CD14-positive monocyte (primary cell): ENCODE results near the gene ZNF692. TPM values are rescaled to one million over a fixed set of nuclear protein-coding genes. Genes with fewer than 3 reads are reported as not detected.
A peak's percentile ranks its signal among the peaks of the same experiment; 100 is the strongest.

Experiments
- DNase-seq, 3 donors: peaks; one replicate each; pipeline ENCODE4 v3.0.0-alpha.2; 2011 to 2022
- H2AFZ ChIP-seq: 2 replicates; pipeline ENCODE4 v1.6.0; 2012; ENCODE audit warnings: mild to moderate bottlenecking, low read depth, low read length, inconsistent platforms; ENCODE audit not compliant: insufficient read depth, poor library complexity, severe bottlenecking
- H3K27ac ChIP-seq, 2 donors: 1 replicate in 1 of 2; 2 replicates in 1 of 2; pipeline ENCODE4 v1.5.1; 2012 to 2013; ENCODE audit warnings: low read length in 2 of 2, control low read depth in 1 of 2, inconsistent platforms in 1 of 2, low read depth in 1 of 2, mild to moderate bottlenecking in 1 of 2
- H3K27me3 ChIP-seq, 2 donors: one replicate each; pipeline versions ENCODE4 v1.6.0 to v1.6.1; 2011 to 2013; ENCODE audit warnings: low read length in 2 of 2; ENCODE audit not compliant: control insufficient read depth in 2 of 2, insufficient read depth in 2 of 2
- H3K36me3 ChIP-seq, 2 donors: replicated peaks in 1 of 2; 1 replicate in 1 of 2; 2 replicates in 1 of 2; pipeline versions ENCODE4 v1.5.1 to v1.6.1; 2012 to 2013; ENCODE audit warnings: low read length in 2 of 2, control low read depth in 1 of 2, inconsistent platforms in 1 of 2, mild to moderate bottlenecking in 1 of 2; ENCODE audit not compliant: insufficient read depth in 2 of 2, control insufficient read depth in 1 of 2
- H3K4me1 ChIP-seq, 2 donors: 1 replicate in 1 of 2; 2 replicates in 1 of 2; pipeline versions ENCODE4 v1.5.1 to v1.6.1; 2012 to 2013; ENCODE audit warnings: low read length in 2 of 2, control low read depth in 1 of 2, inconsistent platforms in 1 of 2, mild to moderate bottlenecking in 1 of 2, moderate library complexity in 1 of 2; ENCODE audit not compliant: insufficient read depth in 2 of 2, control insufficient read depth in 1 of 2
- H3K4me2 ChIP-seq: replicated peaks from 2 replicates; pipeline ENCODE3; 2012; ENCODE audit warnings: low read length, moderate library complexity, mild to moderate bottlenecking; ENCODE audit not compliant: poor library complexity, severe bottlenecking; ENCODE audit errors: extremely low read depth
- H3K4me3 ChIP-seq, 3 experiments: fragments of 200-600 bp in 1 of 3; sonication (generic) in 1 of 3; replicated peaks in 1 of 3; 1 replicate in 2 of 3; 2 replicates in 1 of 3; pipeline ENCODE4 v1.5.1; 2011 to 2013; ENCODE audit warnings: low read length in 3 of 3, mild to moderate bottlenecking in 3 of 3, control low read depth in 2 of 3, low read depth in 2 of 3, inconsistent platforms in 1 of 3, moderate library complexity in 1 of 3
- H3K79me2 ChIP-seq: 2 replicates; pipeline ENCODE4 v1.6.0; 2012; ENCODE audit warnings: mild to moderate bottlenecking, control low read depth, inconsistent platforms, low read length, moderate library complexity; ENCODE audit not compliant: insufficient read depth
- H3K9ac ChIP-seq: 2 replicates; pipeline ENCODE4 v1.6.0; 2017; ENCODE audit warnings: low read length, mild to moderate bottlenecking; ENCODE audit not compliant: insufficient read depth, poor library complexity, severe bottlenecking
- H3K9me3 ChIP-seq, 2 donors: replicated peaks in 1 of 2; 1 replicate in 1 of 2; 2 replicates in 1 of 2; pipeline versions ENCODE4 v1.5.1 to v1.6.1; 2012 to 2013; ENCODE audit warnings: low read length in 2 of 2, control low read depth in 1 of 2; ENCODE audit not compliant: control insufficient read depth in 1 of 2, insufficient read depth in 1 of 2
- H4K20me1 ChIP-seq: 2 replicates; pipeline ENCODE4 v1.6.0; 2012; ENCODE audit warnings: mild to moderate bottlenecking, low read length, control low read depth, moderate library complexity; ENCODE audit not compliant: insufficient read depth
- H3K27ac Mint-ChIP-seq, 7 donors: one replicate each; pipeline ENCODE4 v1.8.0; 2020; ENCODE audit warnings: mild to moderate bottlenecking in 7 of 7, mixed read lengths in 7 of 7, moderate library complexity in 6 of 7, inconsistent platforms in 2 of 7
- H3K27me3 Mint-ChIP-seq, 3 donors: one replicate each; pipeline ENCODE4 v1.8.0; 2021 to 2022; ENCODE audit warnings: low read depth in 3 of 3, mild to moderate bottlenecking in 3 of 3, mixed read lengths in 3 of 3, moderate library complexity in 3 of 3, inconsistent platforms in 1 of 3
- H3K36me3 Mint-ChIP-seq, 2 donors: one replicate each; pipeline ENCODE4 v1.8.0; 2020; ENCODE audit warnings: mixed read lengths in 2 of 2, inconsistent platforms in 1 of 2, mild to moderate bottlenecking in 1 of 2
- H3K4me1 Mint-ChIP-seq: one replicate; pipeline ENCODE4 v1.8.0; 2020; ENCODE audit warnings: mild to moderate bottlenecking, mixed read lengths
- H3K4me3 Mint-ChIP-seq, 2 donors: one replicate each; pipeline ENCODE4 v1.8.0; 2020; ENCODE audit warnings: mild to moderate bottlenecking in 2 of 2, mixed read lengths in 2 of 2, moderate library complexity in 1 of 2
- H3K9me3 Mint-ChIP-seq, 7 donors: one replicate each; pipeline ENCODE4 v1.8.0; 2020 to 2022; ENCODE audit warnings: mixed read lengths in 7 of 7, mild to moderate bottlenecking in 6 of 7, moderate library complexity in 6 of 7, inconsistent platforms in 2 of 7
- CTCF ChIP-seq: fragments of 200-600 bp; IDR thresholded peaks from one replicate; pipeline ENCODE4 v1.8.0; 2022; ENCODE audit warnings: antibody characterized with exemption, mild to moderate bottlenecking
- WGBS: methylation state at CpG from one replicate; pipeline ENCODE4 v1.1.5; 2013; ENCODE audit warnings: missing lambda C conversion rate; ENCODE audit not compliant: insufficient coverage; 5-methylcytosine and 5-hydroxymethylcytosine counted together
- intact Hi-C, 2 donors: fragments of 100-400 bp; cut with micrococcal nuclease; formaldehyde crosslinking; loops; one replicate each; pipeline versions ENCODE4 v1.15.0 to v1.15.1; 2023
- polyA plus RNA-seq, 3 donors: library from polyadenylated mRNA; depleted of rRNA in 1 of 3; unstranded in 2 of 3; stranded (reverse) in 1 of 3; fragments of 300-500 nt in 2 of 3; fragments of >200 nt in 1 of 3; fragmentation: Illumina TruSeq in 2 of 3; gene quantifications; 1 replicate in 2 of 3; 2 replicates in 1 of 3; pipeline ENCODE4 v1.2.3, GENCODE V29; 2012 to 2021

Gene ZNF692
- polyA plus RNA-seq, 3 donors: 2.2 to 59.0 (median 2.4) TPM

DNA sequence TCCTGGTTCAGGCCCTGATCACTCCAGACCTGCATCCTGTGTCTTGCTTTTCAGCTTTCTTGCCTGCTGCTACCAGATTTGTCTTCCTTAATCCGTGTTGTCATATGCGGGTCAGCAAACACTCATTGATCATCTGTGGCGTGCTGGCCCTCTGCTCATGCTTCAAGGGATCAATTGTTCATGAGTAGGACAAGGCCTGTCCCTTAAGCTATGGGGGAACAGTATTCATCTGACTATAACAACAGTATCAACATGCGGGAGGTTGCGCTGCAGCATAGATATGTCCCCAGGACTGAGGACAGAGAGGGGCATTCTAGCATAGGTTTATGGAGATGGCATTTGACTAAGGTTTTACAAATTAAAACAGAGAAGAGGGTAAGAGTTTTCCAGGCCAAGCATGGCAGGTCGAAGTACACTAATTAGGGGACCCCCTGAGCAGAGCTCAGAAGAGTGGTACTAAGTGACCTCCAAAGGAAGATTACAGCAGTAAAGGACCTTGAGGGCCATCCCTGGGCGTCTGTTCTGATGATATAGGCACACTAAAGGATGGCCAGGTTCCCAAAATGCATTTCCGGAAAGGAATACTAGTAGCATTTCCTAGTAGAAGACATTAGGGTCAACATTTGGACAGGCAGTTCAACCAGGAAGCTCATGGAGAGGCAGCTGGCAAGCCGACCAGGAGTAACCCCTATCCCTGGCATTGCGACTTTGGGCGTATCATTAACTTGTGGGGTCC, 21.7 kb downstream of the ZNF692 start:
- peaks cover under 1% of the 10 kb centered on the region for H4K20me1 ChIP-seq
- no peak overlapping the region for H3K4me3 Mint-ChIP-seq
- DNase-seq: no peak

More for the DNA sequence above, 21.7 kb downstream of the ZNF692 start:
- Histone ChIP-seq H3K27me3 (no peaks in the 10 kb centered on the region), H3K4me2 (peak overlapping the region; percentile 73), H3K9me3 (no peaks in the 10 kb centered on the region), H3K27ac (peak overlapping the region; percentile 98 to 99), H3K4me1 (peaks cover 27 to 45% of the 10 kb centered on the region in 2 donors), H2AFZ (peak overlapping the region; percentile 85), H3K9ac (peak overlapping the region; percentile 99), H3K79me2 (peaks cover 37% of the 10 kb centered on the region), H3K36me3 (peaks cover 0 to 10% of the 10 kb centered on the region in 2 donors), H3K4me3 (peak overlapping the region; percentile 55 to 81 (median 69))
- Mint-ChIP-seq H3K27me3 (no peaks in the 10 kb centered on the region), H3K36me3 (peaks cover 2% of the 10 kb centered on the region in 2 donors), H3K9me3 (peaks cover 0 to 2% (median 0%) of the 10 kb centered on the region in 7 donors), H3K27ac (peak overlapping the region in 2 of 7 donors; percentile 99 to 100), H3K4me1 (peaks cover 21% of the 10 kb centered on the region)
- WGBS: 39% methylated on average over 7 of the region's 11 CpGs
- intact Hi-C loops: no loop called here
- no peak for TF ChIP-seq CTCF
